Stimulated activated CD8-positive, alpha-beta memory T cell treated with anti-CD3 and anti-CD28 coated beads, Interleukin-12 subunit alpha, Interleukin-12 subunit beta, amount 100 ng/mL, for 4 hours (primary cell): ENCODE results near the gene POMGNT2.

Experiments
- DNase-seq: peaks from one replicate; pipeline ENCODE4 v3.0.0-alpha.2; 2020; ENCODE audit warnings: low read depth

POMGNT2 gene

DNA sequence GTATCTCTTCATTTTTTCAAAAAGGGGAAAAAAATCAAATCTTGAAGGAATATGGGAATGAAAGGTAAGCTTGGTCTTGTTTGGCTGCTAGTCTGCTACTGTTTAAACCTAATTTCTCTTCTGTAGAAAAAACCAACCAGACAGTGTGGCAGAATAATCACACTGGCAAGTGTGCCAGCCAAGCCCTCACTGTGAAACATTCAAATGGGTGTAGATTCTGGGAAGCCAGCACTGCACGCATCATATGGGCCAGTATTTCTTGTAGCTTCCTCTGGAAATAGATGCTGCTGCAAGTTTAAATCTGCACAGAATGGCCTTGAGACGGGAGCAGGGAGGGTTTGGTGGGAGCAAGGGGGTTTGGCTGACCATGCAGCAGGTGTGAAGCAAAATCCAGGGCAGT is 62.1 kb downstream of the POMGNT2 start:
- no peak for DNase-seq

- no peak for DNase-seq
Observed at GRCh38 chr3:43043071-43043766, 62.7 kb downstream of the POMGNT2 start.

DNA sequence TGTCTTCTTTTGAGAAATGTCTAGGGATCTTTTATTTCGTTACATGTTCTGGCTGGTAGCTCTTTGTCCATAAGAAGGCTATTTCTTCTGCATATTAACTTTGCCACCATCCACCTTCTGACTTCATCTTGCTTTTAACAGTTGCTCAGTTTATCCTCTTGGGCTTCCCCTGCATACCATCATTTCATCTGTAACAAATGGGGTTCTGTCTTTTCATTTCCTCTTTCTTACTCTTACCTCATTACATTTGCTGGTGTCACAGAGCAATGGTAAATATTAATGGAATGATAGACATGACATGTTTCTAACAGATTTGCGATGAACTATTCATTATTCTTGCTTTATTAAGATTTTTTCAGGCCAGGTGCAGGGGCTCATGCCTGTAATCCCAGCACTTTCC is 64.4 kb downstream of the POMGNT2 start:
- DNase-seq: no peak

DNA sequence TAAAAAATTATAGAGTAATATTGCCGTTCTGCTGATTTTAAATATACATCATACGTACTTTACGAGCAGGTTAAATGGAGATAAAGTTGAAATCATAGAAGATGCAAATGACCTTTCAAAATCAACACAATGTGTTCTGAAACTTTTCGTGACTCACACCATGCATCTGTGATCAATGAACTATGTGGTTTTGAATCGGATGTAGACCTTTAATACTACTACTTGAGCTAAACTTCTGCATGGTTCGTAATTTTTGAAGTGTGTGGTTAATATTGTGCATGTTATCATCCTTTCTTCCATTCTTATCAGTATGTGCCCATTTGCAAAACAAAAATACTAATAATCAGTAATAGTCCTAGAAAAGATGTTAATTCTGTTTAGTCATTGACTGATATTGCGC is 67.9 kb downstream of the POMGNT2 start:
- no peak for DNase-seq

GRCh38 chr3:43036621-43037423 is 69.1 kb downstream of the POMGNT2 start:
- no peak for DNase-seq

DNA sequence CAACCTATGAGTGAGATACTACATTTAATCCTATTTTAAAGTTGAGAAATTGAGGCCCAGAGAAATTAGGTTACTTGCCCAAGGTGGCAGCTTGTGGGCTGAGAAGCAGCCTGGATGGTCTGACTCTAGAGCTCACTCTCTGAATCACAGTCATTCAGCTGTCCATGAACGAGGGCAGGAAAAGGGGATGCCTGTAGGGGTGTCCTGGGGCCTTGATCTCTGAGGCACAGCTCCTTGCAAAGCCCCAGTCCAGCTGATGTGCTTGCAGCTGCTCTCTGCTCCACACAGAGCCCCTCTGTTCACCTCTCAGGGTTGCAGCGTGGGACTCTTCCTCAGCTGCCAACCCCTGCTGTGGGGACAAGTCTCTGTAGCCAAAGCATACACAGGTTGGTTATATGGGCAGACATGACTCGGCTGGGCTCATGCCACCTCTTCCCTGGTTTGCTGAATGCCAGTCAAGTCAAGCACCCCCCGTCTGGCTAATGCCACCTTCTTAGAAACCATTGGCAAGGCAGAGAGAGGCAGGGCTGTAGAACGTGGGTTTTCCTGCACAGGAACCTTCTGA is 70.0 kb downstream of the POMGNT2 start:
- no peak for DNase-seq

DNA sequence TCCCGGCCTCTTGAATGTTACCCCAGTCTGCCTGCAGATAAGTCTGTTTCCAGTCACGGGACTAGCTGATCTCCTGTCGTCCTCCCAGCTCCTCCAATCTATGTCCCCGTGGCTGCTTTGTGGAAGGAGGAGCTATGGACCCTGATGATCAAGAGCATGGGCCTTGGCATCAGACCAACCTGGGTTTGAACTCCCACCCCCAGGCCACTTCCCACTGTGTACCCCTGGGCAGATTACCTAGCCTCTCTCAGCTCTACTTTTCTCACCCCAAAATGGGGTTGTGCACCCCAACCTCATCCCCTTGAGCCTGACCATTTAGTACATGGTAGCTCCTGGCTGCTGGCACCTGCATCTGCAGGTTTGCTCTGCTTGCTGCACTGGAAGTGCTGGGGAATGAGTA is 71.0 kb downstream of the POMGNT2 start:
- DNase-seq: no peak

DNA sequence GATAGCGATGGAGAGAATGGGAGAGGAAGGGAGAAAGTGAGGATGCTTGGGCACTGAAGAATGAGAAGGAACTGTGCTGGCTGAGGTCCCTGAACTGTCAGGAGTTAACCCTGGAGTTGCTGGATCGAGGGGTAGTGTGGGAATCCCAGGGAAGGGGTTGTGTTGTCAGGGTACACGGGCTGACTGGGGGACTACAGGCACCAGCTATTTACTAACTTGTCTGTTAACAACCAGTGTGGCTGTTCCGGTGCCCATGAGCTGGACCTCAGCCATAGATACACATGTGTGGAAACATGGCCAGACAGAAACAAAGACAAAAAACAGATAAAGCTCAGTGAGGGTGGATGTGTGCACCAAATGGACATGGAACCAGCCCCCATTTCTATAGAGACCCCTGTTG is 71.7 kb downstream of the POMGNT2 start:
- no peak for DNase-seq

GRCh38 chr3:43032646-43033628 is 72.9 kb downstream of the POMGNT2 start:
- no peak for DNase-seq

DNA sequence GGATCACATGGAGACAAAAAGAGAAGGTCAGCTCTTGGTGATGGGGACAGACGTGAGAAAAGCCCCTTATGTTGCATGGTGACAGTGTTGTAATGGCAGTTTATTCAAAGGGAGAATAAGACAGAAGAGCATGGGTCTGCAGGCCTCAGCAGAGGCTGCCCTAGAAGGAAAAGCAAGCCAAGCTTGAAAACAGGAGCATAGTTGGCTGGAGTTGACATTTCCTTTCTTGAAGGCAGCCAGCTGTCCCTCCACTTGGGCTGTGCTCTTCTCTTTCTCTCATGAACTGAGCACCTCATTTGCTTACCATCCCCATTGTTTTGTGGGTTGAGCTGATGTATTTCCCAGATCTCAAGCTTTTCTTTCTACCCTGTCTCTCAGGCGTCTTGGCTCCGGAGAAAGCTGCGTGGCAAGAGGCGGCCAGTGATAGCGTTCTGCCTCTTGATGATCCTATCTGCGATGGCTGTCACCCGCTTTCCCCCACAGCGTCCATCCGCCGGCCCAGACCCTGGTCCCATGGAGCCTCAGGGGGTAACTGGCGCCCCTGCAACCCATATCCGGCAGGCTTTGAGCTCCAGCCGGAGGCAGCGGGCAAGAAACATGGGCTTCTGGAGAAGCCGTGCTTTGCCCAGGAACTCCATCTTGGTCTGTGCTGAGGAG is 73.9 kb downstream of the POMGNT2 start:
- no peak for DNase-seq

DNA sequence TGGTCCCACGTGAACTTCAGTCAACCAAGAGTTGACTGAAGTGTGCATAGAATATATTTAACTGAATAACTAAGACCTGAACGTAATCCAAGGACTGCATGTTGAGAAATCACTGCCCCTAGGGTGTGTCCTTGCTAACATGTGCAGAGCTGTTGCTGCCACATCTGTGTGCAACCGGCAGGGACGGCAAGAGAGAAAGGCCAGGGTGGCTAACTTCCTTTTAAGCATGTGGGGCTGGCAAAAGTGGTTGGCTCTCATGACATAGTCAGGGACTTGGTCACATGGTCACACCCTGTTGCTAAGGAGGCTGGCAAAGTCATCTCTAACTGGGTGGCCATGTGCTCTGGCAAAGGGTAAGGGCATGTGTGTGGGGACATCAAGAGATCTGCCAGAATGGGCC is 74.4 kb downstream of the POMGNT2 start:
- no peak for DNase-seq

- no peak for DNase-seq
Observed at GRCh38 chr3:43030162-43030935, 75.5 kb downstream of the POMGNT2 start.
